DND-41 (cell line): Measurements from ENCODE around the gene CADM2.

Source experiments
- CTCF ChIP-seq: IDR thresholded peaks from 2 replicates; pipeline ENCODE4 v1.5.1; 2012; ENCODE audit warnings: borderline replicate concordance, low read length, moderate library complexity, mild to moderate bottlenecking; ENCODE audit not compliant: poor library complexity, severe bottlenecking; ENCODE audit errors: extremely low read depth
- EZH2 ChIP-seq: IDR thresholded peaks from 3 replicates; pipeline ENCODE4 v1.6.1; 2012; ENCODE audit warnings: borderline replicate concordance, low read depth, mild to moderate bottlenecking, moderate library complexity, low read length, inconsistent platforms; ENCODE audit not compliant: severe bottlenecking

- TF ChIP-seq CTCF, result no peak
- no peak for TF ChIP-seq EZH2
Observed at GRCh38 chr3:84946240-84946639, 12.5 kb upstream of the CADM2 start.
